Measurements from ENCODE around the gene ATRIP. TPM values are rescaled to one million over a fixed set of nuclear protein-coding genes. Genes with fewer than 3 reads are reported as not detected.

Gene ATRIP
- total RNA-seq, 2 donors from 2014 or later: 7.7 to 16.5 TPM

GRCh38 chr3:48431224-48432029 lies 15.1 kb upstream of the ATRIP start:
- 69% methylated on average over 8 of the region's 8 CpGs for WGBS
- Histone ChIP-seq H3K4me3 (no peak overlapping the region), H3K27ac (peak overlapping the region; percentile 90 to 96), H3K9me3 (no peaks in the 10 kb centered on the region), H3K4me1 (replicated peaks) (peaks cover 26% of the 10 kb centered on the region), H3K36me3 (no peaks in the 10 kb centered on the region), H3K27me3 (replicated peaks; ENCODE audit: insufficient read depth) (no peaks in the 10 kb centered on the region)
- intact Hi-C loops (cut with DNase I): loop anchor here (2.0 to 10.0 kb wide), 3 partner anchors 29 to 199 kb away; partner anchors contain the start of gene NME6
- DNase-seq (ENCODE audit: low spot score): no peak
- TF ChIP-seq POLR2A (IDR thresholded peaks at IDR 0.05): no peak
- TF ChIP-seq, protein P1, sequence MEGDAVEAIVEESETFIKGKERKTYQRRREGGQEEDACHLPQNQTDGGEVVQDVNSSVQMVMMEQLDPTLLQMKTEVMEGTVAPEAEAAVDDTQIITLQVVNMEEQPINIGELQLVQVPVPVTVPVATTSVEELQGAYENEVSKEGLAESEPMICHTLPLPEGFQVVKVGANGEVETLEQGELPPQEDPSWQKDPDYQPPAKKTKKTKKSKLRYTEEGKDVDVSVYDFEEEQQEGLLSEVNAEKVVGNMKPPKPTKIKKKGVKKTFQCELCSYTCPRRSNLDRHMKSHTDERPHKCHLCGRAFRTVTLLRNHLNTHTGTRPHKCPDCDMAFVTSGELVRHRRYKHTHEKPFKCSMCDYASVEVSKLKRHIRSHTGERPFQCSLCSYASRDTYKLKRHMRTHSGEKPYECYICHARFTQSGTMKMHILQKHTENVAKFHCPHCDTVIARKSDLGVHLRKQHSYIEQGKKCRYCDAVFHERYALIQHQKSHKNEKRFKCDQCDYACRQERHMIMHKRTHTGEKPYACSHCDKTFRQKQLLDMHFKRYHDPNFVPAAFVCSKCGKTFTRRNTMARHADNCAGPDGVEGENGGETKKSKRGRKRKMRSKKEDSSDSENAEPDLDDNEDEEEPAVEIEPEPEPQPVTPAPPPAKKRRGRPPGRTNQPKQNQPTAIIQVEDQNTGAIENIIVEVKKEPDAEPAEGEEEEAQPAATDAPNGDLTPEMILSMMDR (IDR thresholded peaks at IDR 0.05): no peak

- intact Hi-C loops (cut with DNase I): loop anchor here (5.0 to 10.0 kb wide), 2 partner anchors 128 to 200 kb away; partner anchors contain the start of gene NME6
- no peaks in the 10 kb centered on the region for H3K27me3 ChIP-seq (replicated peaks; ENCODE audit: insufficient read depth)
- DNase-seq (ENCODE audit: low spot score): peak; percentile 76
- TF ChIP-seq, protein P1 (IDR thresholded peaks at IDR 0.05): no peak
- TF ChIP-seq POLR2AphosphoS5 (IDR thresholded peaks at IDR 0.05): peak; percentile 84
- TF ChIP-seq POLR2A (IDR thresholded peaks at IDR 0.05): peak; percentile 35
- H3K9me3 ChIP-seq: no peaks in the 10 kb centered on the region
- H3K4me1 ChIP-seq (replicated peaks): peaks cover 14% of the 10 kb centered on the region
- H3K4me3 ChIP-seq: no peak overlapping the region
- no peaks in the 10 kb centered on the region for H3K36me3 ChIP-seq
- peak overlapping the region; percentile 90 to 96 for H3K27ac ChIP-seq
- WGBS: 41% methylated on average over 16 of the region's 16 CpGs
These were observed 13.8 kb upstream of the ATRIP start for GRCh38 chr3:48432411-48433371.

DNA sequence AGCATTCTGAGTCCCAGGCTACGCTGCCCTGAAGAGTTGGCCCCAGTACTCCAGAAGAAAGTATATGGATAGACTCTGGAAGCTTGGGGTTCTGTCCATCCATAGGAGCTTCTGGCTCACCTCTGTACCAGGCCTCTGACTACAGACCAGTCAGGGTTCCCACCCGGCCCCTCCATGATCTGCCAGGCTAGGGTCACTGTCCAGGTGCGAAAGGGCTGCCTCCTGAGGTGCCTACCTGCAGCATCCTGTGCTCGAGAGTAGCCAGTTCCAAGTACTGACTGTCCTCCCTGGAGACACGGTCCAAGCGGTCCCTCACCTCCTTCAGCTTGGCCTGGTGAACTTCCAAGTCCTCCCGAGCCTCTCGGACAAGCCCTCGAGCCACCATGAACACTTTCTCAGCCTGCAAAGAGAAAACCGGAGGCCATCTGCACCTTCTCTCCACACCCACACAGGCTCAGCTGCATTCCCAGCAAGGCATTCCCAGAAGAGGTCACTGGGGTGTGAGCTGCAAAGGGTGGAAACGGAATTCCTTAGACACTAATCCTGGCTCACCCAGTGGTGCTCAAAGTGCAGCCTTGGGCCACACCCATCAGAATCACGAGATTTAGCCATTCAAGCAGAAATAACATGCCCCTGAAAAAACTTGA lies 12.9 kb upstream of the ATRIP start:
- no peak for DNase-seq (ENCODE audit: low spot score)
- intact Hi-C loops (cut with DNase I): loop anchor here (5.0 to 10.0 kb wide), 2 partner anchors 129 to 201 kb away; partner anchors contain the start of gene NME6
- peaks cover 7% of the 10 kb centered on the region for H3K4me1 ChIP-seq (replicated peaks)
- WGBS: 75% methylated on average over 12 of the region's 12 CpGs
- no peak overlapping the region for H3K4me3 ChIP-seq
- no peaks in the 10 kb centered on the region for H3K9me3 ChIP-seq
- H3K27me3 ChIP-seq (replicated peaks; ENCODE audit: insufficient read depth): no peaks in the 10 kb centered on the region
- no peaks in the 10 kb centered on the region for H3K36me3 ChIP-seq
- H3K27ac ChIP-seq: peak overlapping the region; percentile 31 to 96
- TF ChIP-seq POLR2A (IDR thresholded peaks at IDR 0.05) (no peak), POLR2AphosphoS5 (IDR thresholded peaks at IDR 0.05) (no peak)
- TF ChIP-seq, protein P1 (IDR thresholded peaks at IDR 0.05): no peak

DNA sequence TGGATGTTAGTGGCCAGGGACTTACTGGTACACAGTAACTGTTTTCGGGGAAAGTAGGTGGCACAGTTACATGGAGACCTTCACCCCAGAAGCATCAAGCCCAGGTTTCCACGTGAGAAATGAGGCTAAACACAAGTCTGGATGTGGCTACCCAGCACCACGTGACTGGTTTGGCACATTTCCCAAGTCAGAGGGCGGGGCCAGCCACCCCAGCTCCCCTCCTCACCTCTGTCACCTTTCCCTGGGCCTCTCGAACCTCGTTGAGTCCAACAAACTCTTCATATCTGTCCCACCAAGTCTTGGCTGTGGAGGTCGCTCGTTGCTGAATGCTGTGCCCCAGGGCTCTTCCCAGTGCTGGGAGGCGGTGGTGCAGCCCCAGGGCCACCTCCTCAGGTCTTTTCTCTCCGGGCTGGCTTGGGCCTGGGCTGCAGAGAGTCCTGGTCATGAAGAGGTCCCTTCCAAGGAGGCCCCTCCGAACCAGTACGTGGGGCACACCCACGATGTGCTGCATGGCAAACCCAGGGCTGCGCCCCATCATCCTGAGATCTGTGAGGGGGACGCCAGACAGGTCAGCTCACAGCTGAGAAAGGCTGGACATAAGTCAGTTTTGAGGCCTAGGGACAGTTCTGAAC lies 11.8 kb upstream of the ATRIP start:
- no peaks in the 10 kb centered on the region for H3K27me3 ChIP-seq (replicated peaks; ENCODE audit: insufficient read depth)
- no peak overlapping the region for H3K4me3 ChIP-seq
- 66% methylated on average over 14 of the region's 15 CpGs for WGBS
- no peak for DNase-seq (ENCODE audit: low spot score)
- no peak for TF ChIP-seq POLR2A (IDR thresholded peaks at IDR 0.05)
- no peak for TF ChIP-seq POLR2AphosphoS5 (IDR thresholded peaks at IDR 0.05)
- TF ChIP-seq, protein P1 (IDR thresholded peaks at IDR 0.05): no peak
- intact Hi-C loops (cut with DNase I): loop anchor here (1.0 to 10.0 kb wide), 4 partner anchors 36 to 242 kb away; partner anchors contain the start of gene NME6
- H3K36me3 ChIP-seq: no peaks in the 10 kb centered on the region
- H3K9me3 ChIP-seq: no peaks in the 10 kb centered on the region
- H3K27ac ChIP-seq: peak overlapping the region in 1 of 2 donors; percentile 25
- peaks cover 7% of the 10 kb centered on the region for H3K4me1 ChIP-seq (replicated peaks)

All from prostate gland (tissue), 2 donors.